ENCODE measurements around the gene LRRC27.

DNA sequence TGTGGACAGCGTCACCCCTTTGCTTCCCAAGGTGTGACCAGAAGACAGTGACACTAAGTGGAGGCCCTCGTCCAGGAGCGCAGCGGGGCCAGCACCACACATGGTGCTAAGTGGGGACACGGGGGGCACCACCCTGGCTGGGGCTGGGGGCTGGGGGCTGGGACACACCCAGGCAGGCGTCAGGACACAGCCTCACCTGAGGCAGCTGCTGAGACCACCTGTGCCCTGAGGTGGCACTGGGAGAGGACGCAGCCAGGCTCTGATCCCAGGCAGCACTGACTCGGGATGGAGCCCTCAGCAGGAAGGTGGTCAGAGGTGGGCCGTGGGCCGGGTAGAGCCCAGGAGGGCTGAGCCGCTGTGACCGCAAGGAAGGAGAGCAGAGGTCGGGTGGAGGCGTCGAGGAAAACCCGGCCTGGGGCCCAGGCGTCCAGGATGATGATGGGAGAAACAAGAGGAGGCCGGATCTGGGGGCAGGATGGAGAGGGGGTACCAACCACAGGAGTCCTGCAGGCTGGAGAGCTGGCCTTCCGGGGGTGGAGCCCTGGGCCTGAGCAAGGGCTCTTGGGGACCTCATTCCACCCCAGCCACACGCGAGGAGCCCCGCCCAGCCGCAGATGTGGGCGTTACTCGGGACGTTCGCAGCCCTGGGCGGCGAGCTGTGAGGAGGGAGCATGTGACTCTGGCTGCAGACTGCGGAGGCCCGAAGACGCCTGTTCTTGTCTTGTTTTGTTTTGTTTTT is 22.5 kb downstream of the LRRC27 start:
- TF ChIP-seq, protein P1, sequence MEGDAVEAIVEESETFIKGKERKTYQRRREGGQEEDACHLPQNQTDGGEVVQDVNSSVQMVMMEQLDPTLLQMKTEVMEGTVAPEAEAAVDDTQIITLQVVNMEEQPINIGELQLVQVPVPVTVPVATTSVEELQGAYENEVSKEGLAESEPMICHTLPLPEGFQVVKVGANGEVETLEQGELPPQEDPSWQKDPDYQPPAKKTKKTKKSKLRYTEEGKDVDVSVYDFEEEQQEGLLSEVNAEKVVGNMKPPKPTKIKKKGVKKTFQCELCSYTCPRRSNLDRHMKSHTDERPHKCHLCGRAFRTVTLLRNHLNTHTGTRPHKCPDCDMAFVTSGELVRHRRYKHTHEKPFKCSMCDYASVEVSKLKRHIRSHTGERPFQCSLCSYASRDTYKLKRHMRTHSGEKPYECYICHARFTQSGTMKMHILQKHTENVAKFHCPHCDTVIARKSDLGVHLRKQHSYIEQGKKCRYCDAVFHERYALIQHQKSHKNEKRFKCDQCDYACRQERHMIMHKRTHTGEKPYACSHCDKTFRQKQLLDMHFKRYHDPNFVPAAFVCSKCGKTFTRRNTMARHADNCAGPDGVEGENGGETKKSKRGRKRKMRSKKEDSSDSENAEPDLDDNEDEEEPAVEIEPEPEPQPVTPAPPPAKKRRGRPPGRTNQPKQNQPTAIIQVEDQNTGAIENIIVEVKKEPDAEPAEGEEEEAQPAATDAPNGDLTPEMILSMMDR (IDR thresholded peaks at IDR 0.05) = no peak
- TF ChIP-seq POLR2A (IDR thresholded peaks at IDR 0.05) = no peak
- TF ChIP-seq EP300 (IDR thresholded peaks at IDR 0.05) = no peak
- TF ChIP-seq POLR2AphosphoS5 (IDR thresholded peaks at IDR 0.05) = no peak
